Endothelial cell of umbilical vein (primary cell): ENCODE results near the gene OLFM2. TPM values are rescaled to one million over a fixed set of nuclear protein-coding genes. Genes with fewer than 3 reads are reported as not detected.

ENCODE experiments used
- BruUV-seq: library from RNA; stranded (reverse); fragments of 400-500 nt; replicated peaks from 2 replicates; lab custom pipeline; 2021; lab: Mats Ljungman, UMichigan
- CTCF ChIA-PET: fragments of 300-600, 350-600 bp; sonication (Branson Sonifier 250); formaldehyde crosslinking; loops from one replicate; lab custom pipeline; 2021; ENCODE audit warnings: antibody characterized with exemption, inconsistent platforms; lab: Charles Lee
- POLR2A ChIA-PET: fragments of 300-600, 350-600 bp; sonication (Branson Sonifier 250); formaldehyde crosslinking; loops from one replicate; lab custom pipeline; 2021; ENCODE audit warnings: antibody characterized with exemption, inconsistent platforms; lab: Charles Lee
- DNase-seq: peaks from one replicate; pipeline ENCODE4 v3.0.0-alpha.2; 2011; ENCODE audit warnings: low read depth, low spot score
- FAIRE-seq: peaks from 2 replicates; lab custom pipeline; 2011; peaks lifted over from hg19 to GRCh38; lab: Jason Lieb, UNC
- H2AFZ ChIP-seq: 2 replicates; pipeline ENCODE4 v1.6.0; 2012; ENCODE audit warnings: low read depth, low read length, control low read depth, inconsistent platforms
- H3K27ac ChIP-seq: 2 replicates; pipeline ENCODE4 v1.5.1; 2011; ENCODE audit warnings: low read depth, mild to moderate bottlenecking, control low read depth, low read length, moderate library complexity; ENCODE audit not compliant: insufficient read depth
- H3K27me3 ChIP-seq, 2 experiments: 2 replicates each; pipeline versions ENCODE4 v1.6.0 to v1.6.1; 2011; ENCODE audit warnings: low read length in 2 of 2, mixed read lengths in 1 of 2; ENCODE audit not compliant: control insufficient read depth in 2 of 2, insufficient read depth in 2 of 2
- H3K36me3 ChIP-seq, 2 experiments: 2 replicates in 1 of 2; 3 replicates in 1 of 2; pipeline ENCODE4 v1.5.1; 2011; ENCODE audit warnings: low read length in 2 of 2, mild to moderate bottlenecking in 1 of 2, moderate library complexity in 1 of 2; ENCODE audit not compliant: control insufficient read depth in 2 of 2, insufficient read depth in 2 of 2; ENCODE audit errors: extremely low read depth in 1 of 2
- H3K4me1 ChIP-seq: 3 replicates; pipeline ENCODE4 v1.5.1; 2011; ENCODE audit warnings: mild to moderate bottlenecking, low read length; ENCODE audit not compliant: control insufficient read depth, insufficient read depth; ENCODE audit errors: extremely low read depth
- H3K4me2 ChIP-seq: 2 replicates; pipeline ENCODE4 v1.6.1; 2011; ENCODE audit warnings: low read length, control low read depth, mixed read lengths; ENCODE audit not compliant: insufficient read depth
- H3K4me3 ChIP-seq, 3 experiments: fragments of 200-600 bp in 1 of 3; sonication (generic), shearing (Covaris generic) in 1 of 3; replicated peaks in 1 of 3; 2 replicates each; pipeline ENCODE4 v1.5.1; 2011 to 2016; ENCODE audit warnings: control low read depth in 3 of 3, low read length in 3 of 3, mild to moderate bottlenecking in 2 of 3, inconsistent platforms in 1 of 3, low read depth in 1 of 3, moderate library complexity in 1 of 3; ENCODE audit not compliant: insufficient read depth in 1 of 3
- H3K79me2 ChIP-seq: 2 replicates; pipeline ENCODE4 v1.6.0; 2012; ENCODE audit warnings: low read length, inconsistent platforms; ENCODE audit not compliant: control insufficient read depth, insufficient read depth
- H3K9ac ChIP-seq: replicated peaks from 2 replicates; pipeline ENCODE3; 2011; ENCODE audit warnings: low read length, control low read depth; ENCODE audit not compliant: insufficient read depth; ENCODE audit errors: extremely low read depth
- H3K9me1 ChIP-seq: replicated peaks from 3 replicates; pipeline ENCODE4 v1.6.0; 2011; ENCODE audit warnings: mild to moderate bottlenecking, low read length; ENCODE audit not compliant: control insufficient read depth, insufficient read depth; ENCODE audit errors: extremely low read depth
- H3K9me3 ChIP-seq: replicated peaks from 2 replicates; pipeline ENCODE4 v1.5.1; 2012; ENCODE audit warnings: low read length, inconsistent platforms; ENCODE audit not compliant: control insufficient read depth, insufficient read depth
- H4K20me1 ChIP-seq: replicated peaks from 2 replicates; pipeline ENCODE3; 2011; ENCODE audit warnings: mild to moderate bottlenecking, low read length; ENCODE audit not compliant: control insufficient read depth, insufficient read depth; ENCODE audit errors: extremely low read depth
- EZH2 ChIP-seq: IDR thresholded peaks from 2 replicates; pipeline ENCODE4 v1.6.1; 2012; ENCODE audit warnings: borderline replicate concordance, low read depth, mild to moderate bottlenecking, moderate library complexity, low read length, inconsistent platforms; ENCODE audit not compliant: severe bottlenecking
- FOS ChIP-seq: IDR thresholded peaks from 2 replicates; pipeline ENCODE4 v1.6.1; 2011; ENCODE audit warnings: mild to moderate bottlenecking, low read length, moderate library complexity, borderline replicate concordance; ENCODE audit not compliant: insufficient read depth
- GATA2 ChIP-seq: IDR thresholded peaks from 2 replicates; pipeline ENCODE4 v1.7.0; 2011; ENCODE audit warnings: low read depth, mild to moderate bottlenecking, moderate library complexity, mixed read lengths, low read length; ENCODE audit not compliant: insufficient read length, insufficient read depth
- JUN ChIP-seq: IDR thresholded peaks from 2 replicates; pipeline ENCODE4 v1.6.1; 2011; ENCODE audit warnings: borderline replicate concordance, low read depth; ENCODE audit not compliant: insufficient read length, insufficient read depth
- MYC ChIP-seq: IDR thresholded peaks from one replicate; pipeline ENCODE4 v1.6.1; 2011; ENCODE audit warnings: mild to moderate bottlenecking, low read depth, low read length
- POLR2A ChIP-seq: IDR thresholded peaks from 2 replicates; pipeline ENCODE4 v1.6.1; 2012; ENCODE audit warnings: low read depth, mild to moderate bottlenecking, control low read depth, low read length
- POLR2AphosphoS5 ChIP-seq: IDR thresholded peaks from 2 replicates; pipeline ENCODE4 v1.6.1; 2012; ENCODE audit warnings: low read depth, mild to moderate bottlenecking, control low read depth, low read length, moderate library complexity; ENCODE audit not compliant: insufficient read depth
- dilution Hi-C: fragments of 300-500 bp; cut with MboI; formaldehyde crosslinking; loops from one replicate; pipeline ENCODE4 v1.15.0; 2019; ENCODE audit warnings: low sequenced_read_pairs; ENCODE audit not compliant: extremely low pct_ligation_motif_present
- intact Hi-C: fragments of 100-400 bp; cut with micrococcal nuclease; formaldehyde crosslinking; loops from one replicate; pipeline ENCODE4 v1.10.0; 2022
- polyA plus RNA-seq, 4 experiments: library from polyadenylated mRNA; depleted of rRNA in 3 of 4; stranded (reverse) in 3 of 4; unstranded in 1 of 4; fragments of >200 nt; gene quantifications; 2 replicates each; pipeline versions ENCODE4 v1.2.1 to v1.2.3, GENCODE V29; 2011 to 2012; ENCODE audit warnings: missing spikeins in 1 of 4
- total RNA-seq: library from RNA; stranded (reverse); gene quantifications from 2 replicates; pipeline ENCODE4 v1.2.3, GENCODE V29; 2021
- TF ChIP-seq, protein P1 (sequence below): IDR thresholded peaks from 2 replicates; pipeline ENCODE4 v1.6.1; 2011; ENCODE audit not compliant: insufficient read depth, insufficient read length
- TF ChIP-seq, protein P2 (sequence below), 2 donors: IDR thresholded peaks; 1 replicate in 1 of 2; 2 replicates in 1 of 2; pipeline ENCODE4 v1.5.1; 2011; ENCODE audit warnings: low read length in 2 of 2, mild to moderate bottlenecking in 2 of 2, moderate library complexity in 2 of 2, control low read depth in 1 of 2, inconsistent platforms in 1 of 2, low read depth in 1 of 2; ENCODE audit not compliant: insufficient read depth in 1 of 2; ENCODE audit errors: extremely low read depth in 1 of 2

OLFM2 gene
- total and polyA plus RNA-seq, 2 donors (not counting 3 experiments of a cell fraction or from before 2014, with no cell fraction given): 0.91 to 1.9 TPM

GRCh38 chr19:9883231-9883758, 53.0 kb downstream of the OLFM2 start:
- DNase-seq (no peak), FAIRE-seq (no peak)
- H2AFZ ChIP-seq: no peak overlapping the region
- intact Hi-C loops: no loop called here
- ChIA-PET POLR2A (no interaction called here), CTCF (interaction anchor here (0.6 kb wide), 1 partner anchor 1269 kb away, joined by 3 read pairs; no protein-coding TSS in a partner anchor)
- peaks cover 5% of the 10 kb centered on the region for H3K4me1 ChIP-seq
- no peak overlapping the region for H3K9ac ChIP-seq
- dilution Hi-C loops: no loop called here
- TF ChIP-seq FOS (no peak), GATA2 (no peak), EZH2 (no peak), POLR2AphosphoS5 (no peak), MYC (no peak), JUN (no peak), POLR2A (no peak)
- TF ChIP-seq, protein P1, sequence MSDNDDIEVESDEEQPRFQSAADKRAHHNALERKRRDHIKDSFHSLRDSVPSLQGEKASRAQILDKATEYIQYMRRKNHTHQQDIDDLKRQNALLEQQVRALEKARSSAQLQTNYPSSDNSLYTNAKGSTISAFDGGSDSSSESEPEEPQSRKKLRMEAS: no peak
- TF ChIP-seq, protein P2, sequence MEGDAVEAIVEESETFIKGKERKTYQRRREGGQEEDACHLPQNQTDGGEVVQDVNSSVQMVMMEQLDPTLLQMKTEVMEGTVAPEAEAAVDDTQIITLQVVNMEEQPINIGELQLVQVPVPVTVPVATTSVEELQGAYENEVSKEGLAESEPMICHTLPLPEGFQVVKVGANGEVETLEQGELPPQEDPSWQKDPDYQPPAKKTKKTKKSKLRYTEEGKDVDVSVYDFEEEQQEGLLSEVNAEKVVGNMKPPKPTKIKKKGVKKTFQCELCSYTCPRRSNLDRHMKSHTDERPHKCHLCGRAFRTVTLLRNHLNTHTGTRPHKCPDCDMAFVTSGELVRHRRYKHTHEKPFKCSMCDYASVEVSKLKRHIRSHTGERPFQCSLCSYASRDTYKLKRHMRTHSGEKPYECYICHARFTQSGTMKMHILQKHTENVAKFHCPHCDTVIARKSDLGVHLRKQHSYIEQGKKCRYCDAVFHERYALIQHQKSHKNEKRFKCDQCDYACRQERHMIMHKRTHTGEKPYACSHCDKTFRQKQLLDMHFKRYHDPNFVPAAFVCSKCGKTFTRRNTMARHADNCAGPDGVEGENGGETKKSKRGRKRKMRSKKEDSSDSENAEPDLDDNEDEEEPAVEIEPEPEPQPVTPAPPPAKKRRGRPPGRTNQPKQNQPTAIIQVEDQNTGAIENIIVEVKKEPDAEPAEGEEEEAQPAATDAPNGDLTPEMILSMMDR (IDR thresholded peaks at IDR 0.05; ENCODE audit: extremely low read depth in 1 of 2, insufficient read depth in 1 of 2, low read depth in 1 of 2, low read length in 2 of 2): no peak
- H3K4me3 ChIP-seq: no peak overlapping the region
- no peak overlapping the region for H3K27ac ChIP-seq
- H4K20me1 ChIP-seq: no peaks in the 10 kb centered on the region
- BruUV-seq: no TSS peak
- H3K4me2 ChIP-seq: no peak overlapping the region
- no peaks in the 10 kb centered on the region for H3K79me2 ChIP-seq
- no peaks in the 10 kb centered on the region for H3K9me1 ChIP-seq
- H3K36me3 ChIP-seq: no peaks in the 10 kb centered on the region
- H3K27me3 ChIP-seq: no peaks in the 10 kb centered on the region
- no peaks in the 10 kb centered on the region for H3K9me3 ChIP-seq
